ENCODE results near the gene IL1RAPL1. TPM values are rescaled to one million over a fixed set of nuclear protein-coding genes. Genes with fewer than 3 reads are reported as not detected.

Gene IL1RAPL1
- total and polyA plus RNA-seq, 2 experiments from 2014 or later, result 0.18 to 0.49 TPM

DNA sequence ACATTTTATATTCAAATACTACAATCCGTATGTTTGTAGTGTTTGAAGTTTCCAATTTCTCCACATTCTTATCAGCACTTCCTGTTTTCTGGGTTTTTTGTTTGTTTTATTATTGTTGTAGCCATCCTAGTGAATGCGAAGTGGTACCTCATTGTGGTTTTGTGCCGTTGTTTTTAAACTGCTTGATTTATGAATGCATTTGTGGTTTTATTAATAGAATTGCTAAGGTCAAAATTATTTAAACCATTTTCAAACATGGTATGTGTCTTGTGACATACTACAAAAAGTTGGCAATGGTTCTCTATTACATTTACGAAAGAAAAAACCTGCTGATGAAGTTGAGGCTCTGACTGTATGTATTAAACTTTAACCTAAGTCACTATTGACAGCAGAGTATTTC, 848.1 kb downstream of the IL1RAPL1 start (continued):
- TF ChIP-seq, protein P1, sequence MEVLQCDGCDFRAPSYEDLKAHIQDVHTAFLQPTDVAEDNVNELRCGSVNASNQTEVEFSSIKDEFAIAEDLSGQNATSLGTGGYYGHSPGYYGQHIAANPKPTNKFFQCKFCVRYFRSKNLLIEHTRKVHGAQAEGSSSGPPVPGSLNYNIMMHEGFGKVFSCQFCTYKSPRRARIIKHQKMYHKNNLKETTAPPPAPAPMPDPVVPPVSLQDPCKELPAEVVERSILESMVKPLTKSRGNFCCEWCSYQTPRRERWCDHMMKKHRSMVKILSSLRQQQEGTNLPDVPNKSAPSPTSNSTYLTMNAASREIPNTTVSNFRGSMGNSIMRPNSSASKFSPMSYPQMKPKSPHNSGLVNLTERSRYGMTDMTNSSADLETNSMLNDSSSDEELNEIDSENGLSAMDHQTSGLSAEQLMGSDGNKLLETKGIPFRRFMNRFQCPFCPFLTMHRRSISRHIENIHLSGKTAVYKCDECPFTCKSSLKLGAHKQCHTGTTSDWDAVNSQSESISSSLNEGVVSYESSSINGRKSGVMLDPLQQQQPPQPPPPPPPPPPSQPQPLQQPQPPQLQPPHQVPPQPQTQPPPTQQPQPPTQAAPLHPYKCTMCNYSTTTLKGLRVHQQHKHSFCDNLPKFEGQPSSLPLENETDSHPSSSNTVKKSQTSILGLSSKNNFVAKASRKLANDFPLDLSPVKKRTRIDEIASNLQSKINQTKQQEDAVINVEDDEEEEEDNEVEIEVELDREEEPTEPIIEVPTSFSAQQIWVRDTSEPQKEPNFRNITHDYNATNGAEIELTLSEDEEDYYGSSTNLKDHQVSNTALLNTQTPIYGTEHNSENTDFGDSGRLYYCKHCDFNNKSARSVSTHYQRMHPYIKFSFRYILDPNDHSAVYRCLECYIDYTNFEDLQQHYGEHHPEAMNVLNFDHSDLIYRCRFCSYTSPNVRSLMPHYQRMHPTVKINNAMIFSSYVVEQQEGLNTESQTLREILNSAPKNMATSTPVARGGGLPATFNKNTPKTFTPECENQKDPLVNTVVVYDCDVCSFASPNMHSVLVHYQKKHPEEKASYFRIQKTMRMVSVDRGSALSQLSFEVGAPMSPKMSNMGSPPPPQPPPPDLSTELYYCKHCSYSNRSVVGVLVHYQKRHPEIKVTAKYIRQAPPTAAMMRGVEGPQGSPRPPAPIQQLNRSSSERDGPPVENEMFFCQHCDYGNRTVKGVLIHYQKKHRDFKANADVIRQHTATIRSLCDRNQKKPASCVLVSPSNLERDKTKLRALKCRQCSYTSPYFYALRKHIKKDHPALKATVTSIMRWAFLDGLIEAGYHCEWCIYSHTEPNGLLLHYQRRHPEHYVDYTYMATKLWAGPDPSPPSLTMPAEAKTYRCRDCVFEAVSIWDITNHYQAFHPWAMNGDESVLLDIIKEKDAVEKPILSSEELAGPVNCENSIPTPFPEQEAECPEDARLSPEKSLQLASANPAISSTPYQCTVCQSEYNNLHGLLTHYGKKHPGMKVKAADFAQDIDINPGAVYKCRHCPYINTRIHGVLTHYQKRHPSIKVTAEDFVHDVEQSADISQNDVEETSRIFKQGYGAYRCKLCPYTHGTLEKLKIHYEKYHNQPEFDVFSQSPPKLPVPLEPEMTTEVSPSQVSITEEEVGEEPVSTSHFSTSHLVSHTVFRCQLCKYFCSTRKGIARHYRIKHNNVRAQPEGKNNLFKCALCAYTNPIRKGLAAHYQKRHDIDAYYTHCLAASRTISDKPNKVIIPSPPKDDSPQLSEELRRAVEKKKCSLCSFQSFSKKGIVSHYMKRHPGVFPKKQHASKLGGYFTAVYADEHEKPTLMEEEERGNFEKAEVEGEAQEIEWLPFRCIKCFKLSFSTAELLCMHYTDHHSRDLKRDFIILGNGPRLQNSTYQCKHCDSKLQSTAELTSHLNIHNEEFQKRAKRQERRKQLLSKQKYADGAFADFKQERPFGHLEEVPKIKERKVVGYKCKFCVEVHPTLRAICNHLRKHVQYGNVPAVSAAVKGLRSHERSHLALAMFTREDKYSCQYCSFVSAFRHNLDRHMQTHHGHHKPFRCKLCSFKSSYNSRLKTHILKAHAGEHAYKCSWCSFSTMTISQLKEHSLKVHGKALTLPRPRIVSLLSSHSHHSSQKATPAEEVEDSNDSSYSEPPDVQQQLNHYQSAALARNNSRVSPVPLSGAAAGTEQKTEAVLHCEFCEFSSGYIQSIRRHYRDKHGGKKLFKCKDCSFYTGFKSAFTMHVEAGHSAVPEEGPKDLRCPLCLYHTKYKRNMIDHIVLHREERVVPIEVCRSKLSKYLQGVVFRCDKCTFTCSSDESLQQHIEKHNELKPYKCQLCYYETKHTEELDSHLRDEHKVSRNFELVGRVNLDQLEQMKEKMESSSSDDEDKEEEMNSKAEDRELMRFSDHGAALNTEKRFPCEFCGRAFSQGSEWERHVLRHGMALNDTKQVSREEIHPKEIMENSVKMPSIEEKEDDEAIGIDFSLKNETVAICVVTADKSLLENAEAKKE (CRISPR knock-in tag; IDR thresholded peaks at IDR 0.05), result no peak
- no peak for TF ChIP-seq NANOG (IDR thresholded peaks at IDR 0.05; ENCODE audit: borderline replicate concordance)
- TF ChIP-seq ZNF331 (CRISPR knock-in tag; IDR thresholded peaks at IDR 0.05; ENCODE audit: low read depth), result no peak
- TF ChIP-seq POLR2AphosphoS5 (IDR thresholded peaks at IDR 0.05; ENCODE audit: low read depth), result no peak
- TF ChIP-seq ZNF114 (CRISPR knock-in tag; IDR thresholded peaks at IDR 0.05), result no peak
- no peak for TF ChIP-seq ETS1 (IDR thresholded peaks at IDR 0.05)
- no peak for TF ChIP-seq JUNB (IDR thresholded peaks at IDR 0.05; ENCODE audit: unreplicated experiment)
- TF ChIP-seq EZH2phosphoT487 (IDR thresholded peaks at IDR 0.05; ENCODE audit: unreplicated experiment), result no peak

- no peaks in the 10 kb centered on the region for H3K4me1 ChIP-seq (ENCODE audit: insufficient read depth)
- no peaks in the 10 kb centered on the region for H3F3A ChIP-seq (replicated peaks; ENCODE audit: low read depth)
- Mint-ChIP-seq H3K4me3 (no peak overlapping the region), H3K36me3 (ENCODE audit: low read depth) (no peaks in the 10 kb centered on the region), H3K4me1 (no peaks in the 10 kb centered on the region), H3K27ac (no peak overlapping the region), H3K9me3 (no peaks in the 10 kb centered on the region), H3K27me3 (ENCODE audit: insufficient read depth, low read depth, poor library complexity) (no peaks in the 10 kb centered on the region)
- no peaks in the 10 kb centered on the region for H3K79me2 ChIP-seq (replicated peaks; ENCODE audit: insufficient read depth)
- ATAC-seq, result no peak
- TF ChIP-seq NANOG (IDR thresholded peaks at IDR 0.05; ENCODE audit: borderline replicate concordance) (no peak), EZH2 (IDR thresholded peaks at IDR 0.05; ENCODE audit: low read depth, unreplicated experiment) (no peak), JUNB (IDR thresholded peaks at IDR 0.05; ENCODE audit: unreplicated experiment) (no peak), EZH2phosphoT487 (IDR thresholded peaks at IDR 0.05; ENCODE audit: unreplicated experiment) (no peak), CREB1 (CRISPR knock-in tag; IDR thresholded peaks at IDR 0.05; ENCODE audit: low read depth) (no peak), ZNF331 (CRISPR knock-in tag; IDR thresholded peaks at IDR 0.05; ENCODE audit: low read depth) (no peak)
- TF ChIP-seq, protein P2, sequence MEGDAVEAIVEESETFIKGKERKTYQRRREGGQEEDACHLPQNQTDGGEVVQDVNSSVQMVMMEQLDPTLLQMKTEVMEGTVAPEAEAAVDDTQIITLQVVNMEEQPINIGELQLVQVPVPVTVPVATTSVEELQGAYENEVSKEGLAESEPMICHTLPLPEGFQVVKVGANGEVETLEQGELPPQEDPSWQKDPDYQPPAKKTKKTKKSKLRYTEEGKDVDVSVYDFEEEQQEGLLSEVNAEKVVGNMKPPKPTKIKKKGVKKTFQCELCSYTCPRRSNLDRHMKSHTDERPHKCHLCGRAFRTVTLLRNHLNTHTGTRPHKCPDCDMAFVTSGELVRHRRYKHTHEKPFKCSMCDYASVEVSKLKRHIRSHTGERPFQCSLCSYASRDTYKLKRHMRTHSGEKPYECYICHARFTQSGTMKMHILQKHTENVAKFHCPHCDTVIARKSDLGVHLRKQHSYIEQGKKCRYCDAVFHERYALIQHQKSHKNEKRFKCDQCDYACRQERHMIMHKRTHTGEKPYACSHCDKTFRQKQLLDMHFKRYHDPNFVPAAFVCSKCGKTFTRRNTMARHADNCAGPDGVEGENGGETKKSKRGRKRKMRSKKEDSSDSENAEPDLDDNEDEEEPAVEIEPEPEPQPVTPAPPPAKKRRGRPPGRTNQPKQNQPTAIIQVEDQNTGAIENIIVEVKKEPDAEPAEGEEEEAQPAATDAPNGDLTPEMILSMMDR (conservative IDR thresholded peaks at IDR 0.05; ENCODE audit: low read depth in 2 of 2), result no peak
- H2AFZ ChIP-seq, result no peak overlapping the region
- H3K27ac ChIP-seq (ENCODE audit: low read depth), result no peak overlapping the region
- H3K4me3 ChIP-seq, result no peak overlapping the region
- H3K27me3 ChIP-seq (ENCODE audit: insufficient read depth), result no peaks in the 10 kb centered on the region
- H4K20me1 ChIP-seq (replicated peaks; ENCODE audit: insufficient read depth), result no peaks in the 10 kb centered on the region
- no peaks in the 10 kb centered on the region for H3K9me2 ChIP-seq (ENCODE audit: insufficient read depth)
- H3K4me2 ChIP-seq, result no peak overlapping the region
- no peaks in the 10 kb centered on the region for H3K36me3 ChIP-seq (ENCODE audit: insufficient read depth)
- DNase-seq (ENCODE audit: low spot score), result no peak
Measured at GRCh38 chrX:29447867-29448266, 860.6 kb downstream of the IL1RAPL1 start.

Data from GM23338 (cell line).